Panc1 (cell line): ENCODE data around the gene PTPRCAP.

Source experiments
- CTCF ChIP-seq: fragments of 450-650 bp; IDR thresholded peaks from 2 replicates; pipeline ENCODE4 v1.5.1; 2017; ENCODE audit warnings: mild to moderate bottlenecking
- POLR2AphosphoS5 ChIP-seq: IDR thresholded peaks from 2 replicates; pipeline ENCODE4 v1.6.1; 2012; ENCODE audit warnings: mild to moderate bottlenecking, low read depth, low read length, moderate library complexity
- REST ChIP-seq, 2 experiments: IDR thresholded peaks; 2 replicates each; pipeline ENCODE4 v1.6.1; 2011 to 2012; ENCODE audit warnings: low read depth in 2 of 2, control low read depth in 1 of 2, low read length in 1 of 2, mild to moderate bottlenecking in 1 of 2, moderate library complexity in 1 of 2; ENCODE audit not compliant: insufficient read depth in 1 of 2

GRCh38 chr11:67396587-67397389 is 40.7 kb downstream of the PTPRCAP start:
- TF ChIP-seq CTCF (no peak), REST (IDR thresholded peaks at IDR 0.05; ENCODE audit: insufficient read depth in 1 of 2, low read depth in 2 of 2, low read length in 1 of 2) (no peak), POLR2AphosphoS5 (no peak)
